Left lung (tissue), 10 donors: ENCODE results near the gene COX17. TPM values are rescaled to one million over a fixed set of nuclear protein-coding genes. Genes with fewer than 3 reads are reported as not detected.

Source experiments
- ATAC-seq: fragments of 200-7000 bp; cut with Tn5 transposase; one replicate; pipeline ENCODE4 v1.9.1; 2020; ENCODE audit warnings: moderate library complexity
- DNase-seq, 4 donors: peaks; one replicate each; pipeline ENCODE4 v3.0.0-alpha.2; 2013 to 2020
- H3K27ac ChIP-seq, 2 donors: fragments of 200-600 bp; sonication (generic) in 1 of 2; one replicate each; pipeline versions ENCODE4 v1.5.0 to v1.8.0; 2020 to 2021
- H3K27me3 ChIP-seq, 2 donors: fragments of 200-600 bp; sonication (generic) in 1 of 2; one replicate each; pipeline versions ENCODE4 v1.5.0 to v1.8.0; 2020 to 2021
- H3K36me3 ChIP-seq, 2 donors: fragments of 200-600 bp; sonication (generic) in 1 of 2; one replicate each; pipeline versions ENCODE4 v1.5.0 to v1.8.0; 2020 to 2021
- H3K4me1 ChIP-seq, 2 donors: fragments of 200-600 bp; one replicate each; pipeline ENCODE4 v1.8.0; 2021
- H3K4me3 ChIP-seq, 2 donors: fragments of 200-600 bp; sonication (generic) in 1 of 2; one replicate each; pipeline versions ENCODE4 v1.5.0 to v1.8.0; 2020 to 2021; ENCODE audit warnings: mild to moderate bottlenecking in 1 of 2
- H3K9me3 ChIP-seq, 2 donors: fragments of 200-600 bp; sonication (generic) in 1 of 2; one replicate each; pipeline versions ENCODE4 v1.5.0 to v1.8.0; 2020 to 2021
- CTCF ChIP-seq, 2 donors: fragments of 200-600 bp; sonication (generic) in 1 of 2; IDR thresholded peaks; one replicate each; pipeline versions ENCODE4 v1.5.0 to v1.8.0; 2021; ENCODE audit warnings: antibody characterized with exemption in 2 of 2
- intact Hi-C, 2 donors: fragments of 100-400 bp; cut with DNase I; formaldehyde crosslinking; loops; one replicate each; pipeline versions ENCODE4 v1.11.2 to v1.14.2; 2022
- polyA plus RNA-seq, 6 donors: library from polyadenylated mRNA; unstranded; fragments of 120-200 nt; gene quantifications; one replicate each; pipeline ENCODE4 v1.2.1, GENCODE V29; 2013; ENCODE audit not compliant: insufficient read length in 6 of 6
- total RNA-seq, 2 donors: library from RNA; stranded (reverse); fragmentation: NEBNext Ultra II Directional; extraction: Animal tissue kit (Norgen Biotek cat#: 25700); gene quantifications; one replicate each; pipeline ENCODE4 v1.2.1, GENCODE V29; 2021
- donor health status: DM: no; HTN: yes; CAD: no.
- donor health status: DM: no; HTN: no; CAD: no.

Gene COX17
- total and polyA plus RNA-seq, 8 donors = 23.6 to 49.6 (median 29.6) TPM

- H3K27me3 ChIP-seq = no peaks in the 10 kb centered on the region
- intact Hi-C loops = no loop called here
- H3K4me1 ChIP-seq = peaks cover 0 to 11% of the 10 kb centered on the region in 2 donors
- no peak for TF ChIP-seq CTCF (IDR thresholded peaks at IDR 0.05)
- no peak overlapping the region for H3K27ac ChIP-seq
- no peaks in the 10 kb centered on the region for H3K36me3 ChIP-seq
- no peaks in the 10 kb centered on the region for H3K9me3 ChIP-seq
- DNase-seq (no peak), ATAC-seq (peak; percentile 58)
- H3K4me3 ChIP-seq = no peak overlapping the region
Observed at GRCh38 chr3:119657887-119658702, 19.1 kb downstream of the COX17 start.

GRCh38 chr3:119653876-119654275 is 23.3 kb downstream of the COX17 start:
- H3K4me3 ChIP-seq = no peak overlapping the region
- no peaks in the 10 kb centered on the region for H3K27me3 ChIP-seq
- DNase-seq = no peak
- no peak overlapping the region for H3K27ac ChIP-seq
- intact Hi-C loops = no loop called here
- H3K9me3 ChIP-seq = no peaks in the 10 kb centered on the region
- H3K36me3 ChIP-seq = no peaks in the 10 kb centered on the region
- ATAC-seq = peak; percentile 19
- H3K4me1 ChIP-seq = peaks cover 0 to 3% of the 10 kb centered on the region in 2 donors
- no peak for TF ChIP-seq CTCF (IDR thresholded peaks at IDR 0.05)

GRCh38 chr3:119652306-119653033 is 24.7 kb downstream of the COX17 start:
- intact Hi-C loops = no loop called here
- no peak for ATAC-seq
- Histone ChIP-seq H3K36me3 (no peaks in the 10 kb centered on the region), H3K4me3 (no peak overlapping the region), H3K4me1 (peaks cover 7 to 13% of the 10 kb centered on the region in 2 donors), H3K9me3 (no peaks in the 10 kb centered on the region), H3K27me3 (no peaks in the 10 kb centered on the region), H3K27ac (peak overlapping the region in 1 of 2 donors; percentile 61)
- no peak for DNase-seq
- no peak for TF ChIP-seq CTCF (IDR thresholded peaks at IDR 0.05)

GRCh38 chr3:119649761-119650160 is 27.4 kb downstream of the COX17 start:
- no peak for ATAC-seq
- TF ChIP-seq CTCF (IDR thresholded peaks at IDR 0.05) = no peak
- peak overlapping the region in 1 of 2 donors; percentile 84 for H3K27ac ChIP-seq
- no peaks in the 10 kb centered on the region for H3K27me3 ChIP-seq
- H3K4me1 ChIP-seq = peaks cover 10 to 19% of the 10 kb centered on the region in 2 donors
- intact Hi-C loops = no loop called here
- H3K4me3 ChIP-seq = no peak overlapping the region
- no peaks in the 10 kb centered on the region for H3K9me3 ChIP-seq
- DNase-seq = no peak
- H3K36me3 ChIP-seq = no peaks in the 10 kb centered on the region
